Karpas-422 (cell line): ENCODE data around the gene PCDHGA2. TPM values are rescaled to one million over a fixed set of nuclear protein-coding genes. Genes with fewer than 3 reads are reported as not detected.

Experiments
- DNase-seq: peaks from one replicate; pipeline ENCODE4 v3.0.0-alpha.2; 2015
- H2AFZ ChIP-seq: fragments of 200-600 bp; sonication (generic); 2 replicates; pipeline ENCODE4 v1.6.1; 2014; ENCODE audit warnings: antibody characterized with exemption, low read length, mixed read lengths
- H3K27ac ChIP-seq: fragments of 200-600 bp; sonication (generic); 2 replicates; pipeline ENCODE4 v1.5.1; 2014; ENCODE audit warnings: mild to moderate bottlenecking, low read length, moderate library complexity
- H3K27me3 ChIP-seq: fragments of 200-600 bp; sonication (generic); 2 replicates; pipeline ENCODE4 v1.6.1; 2014; ENCODE audit warnings: low read length, mixed read lengths
- H3K36me3 ChIP-seq: fragments of 200-600 bp; sonication (generic); 2 replicates; pipeline ENCODE4 v1.6.1; 2014; ENCODE audit warnings: low read length, mixed read lengths; ENCODE audit not compliant: insufficient read depth
- H3K4me1 ChIP-seq: fragments of 200-600 bp; sonication (generic); 2 replicates; pipeline ENCODE4 v1.6.1; 2014; ENCODE audit warnings: mild to moderate bottlenecking, low read length, mixed read lengths
- H3K4me2 ChIP-seq: fragments of 200-600 bp; sonication (generic); 2 replicates; pipeline ENCODE4 v1.6.1; 2014; ENCODE audit warnings: low read length, low read depth, mild to moderate bottlenecking; ENCODE audit not compliant: poor library complexity, severe bottlenecking
- H3K4me3 ChIP-seq: fragments of 200-600 bp; sonication (generic); 2 replicates; pipeline ENCODE4 v1.5.1; 2014; ENCODE audit warnings: mild to moderate bottlenecking, antibody characterized with exemption, low read length, mixed read lengths
- H3K79me2 ChIP-seq: fragments of 200-600 bp; sonication (generic); 2 replicates; pipeline ENCODE4 v1.6.1; 2014; ENCODE audit warnings: mild to moderate bottlenecking, low read length, mixed read lengths
- H3K9ac ChIP-seq: fragments of 200-600 bp; sonication (generic); 2 replicates; pipeline ENCODE4 v1.6.0; 2014; ENCODE audit warnings: low read length
- H3K9me2 ChIP-seq: fragments of 200-600 bp; sonication (generic), shearing (Covaris generic); replicated peaks from 2 replicates; pipeline ENCODE4 v1.6.0; 2014; ENCODE audit warnings: mild to moderate bottlenecking, low read length, moderate library complexity; ENCODE audit not compliant: insufficient read depth
- H3K9me3 ChIP-seq: fragments of 300-700, 200-600 bp; sonication (generic); 2 replicates; pipeline ENCODE4 v1.6.1; 2014; ENCODE audit warnings: low read length, mixed read lengths
- H4K20me1 ChIP-seq: fragments of 200-600 bp; sonication (generic); 2 replicates; pipeline ENCODE4 v1.6.1; 2014; ENCODE audit warnings: mild to moderate bottlenecking, antibody characterized with exemption, low read length, low read depth; ENCODE audit not compliant: insufficient read depth
- total RNA-seq: library from RNA; depleted of rRNA; stranded (reverse); fragments of >200 nt; shearing (Covaris generic); gene quantifications from 2 replicates; pipeline ENCODE4 v1.2.3, GENCODE V29; 2014; ENCODE audit warnings: low replicate concordance

Gene PCDHGA2
- total RNA-seq, 1 experiment from 2014 or later = 0.04 TPM

DNA sequence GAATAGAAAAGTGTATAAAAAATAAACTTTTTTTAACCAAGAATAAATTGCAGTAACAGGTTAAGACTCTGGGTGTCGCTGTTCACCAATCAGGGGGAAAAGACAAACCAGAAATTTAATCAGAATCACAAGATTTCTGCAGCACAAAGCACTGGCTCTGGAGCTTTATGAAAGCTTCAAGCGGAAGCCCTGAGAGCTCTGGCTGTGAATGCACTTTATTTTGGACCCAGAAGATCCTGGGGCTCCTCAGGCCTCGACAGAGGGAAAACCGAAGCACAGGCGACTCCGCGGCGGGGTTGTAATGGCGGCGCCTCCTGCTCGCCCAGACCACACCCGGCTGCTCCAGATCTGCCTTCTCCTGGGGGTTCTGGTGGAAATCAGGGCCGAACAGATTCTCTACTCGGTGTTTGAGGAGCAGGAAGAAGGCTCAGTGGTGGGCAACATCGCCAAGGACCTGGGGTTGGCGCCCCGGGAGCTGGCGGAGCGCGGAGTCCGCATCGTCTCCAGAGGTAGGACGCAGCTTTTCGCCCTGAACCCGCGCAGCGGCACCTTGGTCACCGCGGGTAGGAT is 16.4 kb downstream of the PCDHGA2 start, which contains the start of gene PCDHGA4:
Gene PCDHGA4, plus strand, starts transcription at position 122 of the 570 bp plus-strand sequence. Its CDS starts 87 bp downstream, at position 209.
- Histone ChIP-seq H2AFZ (no peak within 1 kb of the TSS), H3K27ac (no peak within 1 kb of the TSS), H3K79me2 (peaks cover 38% of the 10 kb centered on the region), H3K9ac (no peak within 1 kb of the TSS), H3K4me1 (peaks cover 26% of the 10 kb centered on the region), H3K9me2 (no peaks in the 10 kb centered on the region), H3K36me3 (peaks cover 28% of the 10 kb centered on the region; the same call in 1 of the 2 replicates), H3K9me3 (peaks cover 13% of the 10 kb centered on the region), H3K27me3 (no peaks in the 10 kb centered on the region), H3K4me3 (peak within 1 kb of the TSS; percentile 27; the same call in 1 of the 2 replicates), H3K4me2 (peak within 1 kb of the TSS; percentile 38), H4K20me1 (no peaks in the 10 kb centered on the region)
- DNase-seq = peak; percentile 58

DNA sequence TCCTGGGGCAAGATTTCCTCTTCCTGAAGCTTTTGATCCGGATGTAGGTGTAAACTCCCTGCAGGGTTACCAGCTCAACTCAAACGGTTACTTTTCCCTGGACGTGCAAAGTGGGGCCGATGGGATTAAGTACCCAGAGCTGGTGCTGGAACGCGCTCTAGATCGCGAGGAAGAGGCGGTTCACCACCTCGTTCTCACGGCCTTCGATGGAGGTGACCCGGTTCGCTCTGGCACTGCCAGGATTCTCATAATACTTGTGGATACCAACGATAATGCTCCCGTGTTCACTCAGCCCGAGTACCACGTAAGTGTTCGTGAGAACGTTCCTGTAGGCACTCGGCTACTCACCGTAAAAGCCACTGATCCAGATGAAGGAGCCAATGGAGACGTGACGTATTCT is 17.1 kb downstream of the PCDHGA2 start:
- Histone ChIP-seq H3K79me2 (peaks cover 42% of the 10 kb centered on the region), H3K9ac (no peak overlapping the region), H2AFZ (no peak overlapping the region), H3K9me2 (no peaks in the 10 kb centered on the region), H4K20me1 (no peaks in the 10 kb centered on the region), H3K27ac (no peak overlapping the region), H3K4me1 (peaks cover 27% of the 10 kb centered on the region), H3K4me2 (no peak overlapping the region), H3K27me3 (no peaks in the 10 kb centered on the region), H3K4me3 (no peak overlapping the region), H3K36me3 (peaks cover 28% of the 10 kb centered on the region; the same call in 1 of the 2 replicates), H3K9me3 (peaks cover 13% of the 10 kb centered on the region)
- DNase-seq = no peak

DNA sequence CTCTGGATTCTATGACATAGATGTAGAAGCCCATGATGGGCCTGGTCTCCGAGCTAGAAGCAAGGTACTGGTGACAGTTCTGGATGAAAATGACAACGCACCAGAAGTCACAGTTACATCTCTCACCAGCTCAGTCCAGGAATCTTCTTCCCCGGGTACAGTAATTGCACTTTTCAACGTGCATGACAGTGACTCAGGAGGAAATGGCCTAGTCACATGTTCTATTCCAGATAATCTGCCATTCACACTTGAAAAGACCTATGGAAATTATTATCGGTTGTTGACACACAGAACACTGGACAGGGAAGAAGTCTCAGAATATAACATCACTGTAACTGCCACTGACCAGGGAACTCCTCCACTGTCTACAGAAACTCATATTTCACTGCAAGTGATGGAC is 17.6 kb downstream of the PCDHGA2 start:
- H3K9me3 ChIP-seq = peaks cover 15% of the 10 kb centered on the region
- peaks cover 24% of the 10 kb centered on the region for H3K4me1 ChIP-seq
- H3K79me2 ChIP-seq = peaks cover 40% of the 10 kb centered on the region
- H2AFZ ChIP-seq = no peak overlapping the region
- no peak overlapping the region for H3K4me2 ChIP-seq
- H3K36me3 ChIP-seq = peaks cover 29% of the 10 kb centered on the region; the same call in 1 of the 2 replicates
- no peaks in the 10 kb centered on the region for H3K9me2 ChIP-seq
- H3K27ac ChIP-seq = no peak overlapping the region
- H3K27me3 ChIP-seq = no peaks in the 10 kb centered on the region
- H4K20me1 ChIP-seq = no peaks in the 10 kb centered on the region
- H3K4me3 ChIP-seq = no peak overlapping the region
- DNase-seq = no peak
- no peak overlapping the region for H3K9ac ChIP-seq

DNA sequence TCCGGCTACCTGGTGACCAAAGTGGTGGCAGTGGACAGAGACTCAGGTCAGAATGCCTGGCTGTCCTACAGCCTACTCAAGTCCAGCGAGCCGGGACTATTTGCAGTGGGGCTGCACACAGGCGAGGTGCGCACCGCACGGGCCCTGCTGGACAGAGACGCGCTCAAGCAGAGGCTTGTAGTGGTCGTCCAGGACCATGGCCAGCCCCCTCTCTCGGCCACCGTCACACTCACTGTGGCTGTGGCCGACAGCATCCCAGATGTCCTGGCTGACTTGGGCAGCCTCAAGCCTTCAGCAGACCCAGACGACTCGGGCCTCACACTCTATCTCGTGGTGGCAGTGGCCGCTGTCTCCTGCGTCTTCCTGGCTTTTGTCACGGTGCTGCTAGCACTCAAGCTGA is 18.4 kb downstream of the PCDHGA2 start:
- Histone ChIP-seq H3K4me3 (no peak overlapping the region), H3K9me2 (no peaks in the 10 kb centered on the region), H3K36me3 (peaks cover 28% of the 10 kb centered on the region; the same call in 1 of the 2 replicates), H3K9ac (no peak overlapping the region), H3K4me2 (no peak overlapping the region), H3K9me3 (peaks cover 19% of the 10 kb centered on the region), H4K20me1 (no peaks in the 10 kb centered on the region), H3K27ac (no peak overlapping the region), H2AFZ (no peak overlapping the region), H3K27me3 (no peaks in the 10 kb centered on the region), H3K4me1 (peaks cover 24% of the 10 kb centered on the region), H3K79me2 (peaks cover 38% of the 10 kb centered on the region)
- DNase-seq = no peak

DNA sequence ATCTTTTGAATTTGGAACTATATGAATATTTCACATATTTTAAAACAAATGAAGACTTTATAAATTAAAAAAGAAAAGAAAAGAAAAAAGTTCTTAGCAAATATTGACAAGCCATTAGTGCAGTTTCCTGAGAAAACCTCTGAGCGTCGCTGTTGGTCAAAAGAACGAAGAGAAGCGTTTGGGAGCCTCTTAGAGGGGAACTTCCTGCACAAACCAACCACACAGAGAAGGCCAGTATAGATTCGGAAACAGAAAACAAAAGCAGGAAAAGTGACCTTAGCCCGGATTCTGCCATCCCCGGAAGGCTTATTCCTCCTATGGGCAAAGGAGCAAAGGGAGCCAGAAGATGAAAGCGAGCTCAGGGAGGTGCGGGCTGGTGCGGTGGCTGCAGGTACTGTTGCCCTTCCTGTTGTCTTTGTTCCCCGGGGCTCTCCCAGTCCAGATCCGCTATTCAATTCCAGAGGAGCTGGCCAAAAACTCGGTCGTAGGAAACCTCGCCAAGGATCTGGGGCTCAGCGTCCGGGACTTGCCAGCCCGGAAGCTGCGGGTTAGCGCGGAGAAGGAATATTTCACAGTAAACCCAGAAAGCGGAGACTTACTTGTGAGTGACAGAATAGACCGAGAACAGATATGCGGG is 21.3 kb downstream of the PCDHGA2 start, which contains the start of gene PCDHGB2:
Gene PCDHGB2, plus strand, starts transcription at position 205 of the 637 bp plus-strand sequence. Its CDS starts 142 bp downstream, at position 347.
- no peaks in the 10 kb centered on the region for H3K9me2 ChIP-seq
- peak within 1 kb of the TSS; percentile 70 for H3K9ac ChIP-seq
- H3K4me1 ChIP-seq = peaks cover 39% of the 10 kb centered on the region
- peaks cover 30% of the 10 kb centered on the region for H3K36me3 ChIP-seq
- no peaks in the 10 kb centered on the region for H4K20me1 ChIP-seq
- DNase-seq = peak; percentile 87
- H3K4me3 ChIP-seq = peak within 1 kb of the TSS; percentile 67
- peak within 1 kb of the TSS; percentile 70 for H3K4me2 ChIP-seq
- H3K27ac ChIP-seq = peak within 1 kb of the TSS; percentile 67
- H3K79me2 ChIP-seq = peaks cover 35% of the 10 kb centered on the region
- H3K9me3 ChIP-seq = peaks cover 28% of the 10 kb centered on the region
- no peaks in the 10 kb centered on the region for H3K27me3 ChIP-seq
- H2AFZ ChIP-seq = 0 out of 2 replicates have a peak within 1 kb of the TSS, but pooled peaks have one; percentile 39

DNA sequence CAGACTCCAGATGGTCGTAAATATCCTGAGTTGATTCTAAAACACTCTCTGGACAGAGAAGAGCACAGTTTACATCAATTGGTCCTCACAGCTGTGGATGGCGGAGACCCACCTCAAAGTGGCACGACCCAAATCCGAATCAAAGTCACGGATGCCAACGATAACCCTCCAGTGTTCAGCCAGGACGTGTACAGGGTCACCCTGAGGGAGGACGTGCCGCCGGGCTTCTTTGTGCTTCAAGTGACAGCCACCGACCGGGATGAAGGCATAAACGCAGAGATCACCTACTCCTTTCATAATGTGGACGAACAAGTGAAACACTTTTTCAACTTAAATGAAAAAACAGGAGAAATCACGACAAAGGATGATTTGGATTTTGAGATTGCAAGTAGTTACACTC is 22.1 kb downstream of the PCDHGA2 start:
- Histone ChIP-seq H2AFZ (no peak overlapping the region), H3K4me3 (peak overlapping the region; percentile 67; the same call in 1 of the 2 replicates), H3K9me3 (peaks cover 21% of the 10 kb centered on the region; the same call in 1 of the 2 replicates)

DNA sequence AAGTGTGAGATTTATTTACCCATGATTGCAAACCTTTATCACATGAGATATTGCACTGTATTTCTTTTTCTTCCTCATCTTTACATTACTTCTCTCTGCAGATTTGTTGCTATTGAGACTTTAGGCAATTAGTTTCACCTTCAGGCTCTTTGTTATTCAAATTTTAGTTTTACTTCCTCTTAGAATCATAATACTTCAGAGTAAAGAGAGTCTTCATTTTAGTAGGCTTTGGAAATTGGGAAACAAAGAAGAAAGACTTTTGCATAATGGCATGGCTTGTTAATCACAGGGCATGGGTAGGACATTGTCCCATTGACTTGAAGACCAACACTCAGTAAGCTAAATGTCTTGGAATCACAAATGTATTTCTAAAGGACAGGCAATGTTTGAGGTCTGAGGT is 24.2 kb downstream of the PCDHGA2 start:
- Histone ChIP-seq H2AFZ (no peak overlapping the region), H3K4me2 (peak overlapping the region; percentile 42), H3K79me2 (peaks cover 28% of the 10 kb centered on the region), H3K9me3 (peaks cover 24% of the 10 kb centered on the region; the same call in 1 of the 2 replicates), H3K27ac (peak overlapping the region; percentile 90), H4K20me1 (no peaks in the 10 kb centered on the region), H3K9ac (no peak overlapping the region), H3K4me3 (peak overlapping the region; percentile 25; the same call in 1 of the 2 replicates), H3K9me2 (no peaks in the 10 kb centered on the region), H3K36me3 (peaks cover 29% of the 10 kb centered on the region), H3K27me3 (no peaks in the 10 kb centered on the region), H3K4me1 (peaks cover 40% of the 10 kb centered on the region)
- DNase-seq = peak; percentile 70

More for the DNA sequence above, 22.1 kb downstream of the PCDHGA2 start:
- DNase-seq = no peak
- Histone ChIP-seq H3K4me2 (peak overlapping the region; percentile 70), H3K27me3 (no peaks in the 10 kb centered on the region), H3K4me1 (peaks cover 39% of the 10 kb centered on the region), H3K9ac (peak overlapping the region; percentile 70; the same call in 1 of the 2 replicates), H3K36me3 (peaks cover 29% of the 10 kb centered on the region), H4K20me1 (no peaks in the 10 kb centered on the region), H3K9me2 (no peaks in the 10 kb centered on the region), H3K27ac (peak overlapping the region; percentile 67; the same call in 1 of the 2 replicates), H3K79me2 (peaks cover 35% of the 10 kb centered on the region)
